Peyer's patch (tissue), 4 donors: ENCODE measurements around the gene SOBP.

Experiments used
- CTCF ChIP-seq, 6 experiments: fragments of 450-650 bp in 4 of 6; fragments of 200-600 bp in 2 of 6; sonication (generic) in 1 of 6; IDR thresholded peaks; one replicate each; pipeline ENCODE4 v1.5.1; 2017 to 2019; ENCODE audit warnings: antibody characterized with exemption in 6 of 6, mild to moderate bottlenecking in 3 of 6, moderate library complexity in 1 of 6
- POLR2A ChIP-seq, 2 donors: fragments of 450-650 bp; IDR thresholded peaks; one replicate each; pipeline ENCODE4 v1.5.1; 2017; ENCODE audit warnings: antibody characterized with exemption in 2 of 2, mild to moderate bottlenecking in 2 of 2, moderate library complexity in 2 of 2

GRCh38 chr6:107695061-107695720 is 205.3 kb downstream of the SOBP start:
- TF ChIP-seq CTCF (IDR thresholded peaks at IDR 0.05) (no peak), POLR2A (IDR thresholded peaks at IDR 0.05) (no peak)
